GM21515 (cell line): ENCODE measurements around the gene XRCC1.
A peak's percentile ranks its signal among the peaks of the same experiment; 100 is the strongest.
"Not testable (repeated sequence)": the region's sequence is repeated elsewhere in the genome, so short reads cannot be mapped to it uniquely, and the experiment has no call there.

ENCODE experiments used
- ATAC-seq: cut with Tn5 transposase; IDR thresholded peaks from one replicate; pipeline ENCODE4 v1.9.1; 2021; ENCODE audit not compliant: unreplicated experiment

The XRCC1 gene

DNA sequence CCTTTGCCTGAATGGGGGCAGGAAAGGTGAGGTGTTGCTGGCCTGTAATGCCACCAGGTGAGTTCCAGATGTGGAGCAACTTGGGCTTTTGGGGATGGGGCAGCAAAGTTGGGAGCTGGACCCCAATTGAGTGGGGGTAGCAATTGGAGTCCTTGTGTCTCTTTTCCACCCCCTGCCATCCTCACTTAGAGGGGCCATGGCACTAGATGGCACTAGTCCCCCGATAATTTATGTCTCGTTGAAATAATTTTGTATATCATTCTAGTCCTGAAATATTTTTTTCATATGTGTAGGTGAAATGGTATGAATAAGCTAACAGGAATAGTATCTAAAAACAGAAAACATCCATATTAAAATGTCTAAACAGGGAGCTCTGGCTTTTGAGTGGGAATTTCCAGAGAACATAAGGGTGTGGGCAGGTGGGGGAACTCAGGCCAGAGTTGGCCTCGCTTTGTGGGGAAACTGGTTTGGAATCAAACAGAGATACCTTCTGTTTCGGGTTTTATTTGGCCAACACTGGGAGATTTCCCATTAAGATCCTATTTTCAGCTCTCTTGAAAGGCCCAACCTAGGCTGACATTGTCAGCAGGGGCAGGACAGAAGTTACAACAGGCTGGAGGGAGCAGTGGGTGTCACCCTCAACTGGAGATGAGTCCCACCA lies 24.4 kb upstream of the XRCC1 start:
- ATAC-seq = no peak

DNA sequence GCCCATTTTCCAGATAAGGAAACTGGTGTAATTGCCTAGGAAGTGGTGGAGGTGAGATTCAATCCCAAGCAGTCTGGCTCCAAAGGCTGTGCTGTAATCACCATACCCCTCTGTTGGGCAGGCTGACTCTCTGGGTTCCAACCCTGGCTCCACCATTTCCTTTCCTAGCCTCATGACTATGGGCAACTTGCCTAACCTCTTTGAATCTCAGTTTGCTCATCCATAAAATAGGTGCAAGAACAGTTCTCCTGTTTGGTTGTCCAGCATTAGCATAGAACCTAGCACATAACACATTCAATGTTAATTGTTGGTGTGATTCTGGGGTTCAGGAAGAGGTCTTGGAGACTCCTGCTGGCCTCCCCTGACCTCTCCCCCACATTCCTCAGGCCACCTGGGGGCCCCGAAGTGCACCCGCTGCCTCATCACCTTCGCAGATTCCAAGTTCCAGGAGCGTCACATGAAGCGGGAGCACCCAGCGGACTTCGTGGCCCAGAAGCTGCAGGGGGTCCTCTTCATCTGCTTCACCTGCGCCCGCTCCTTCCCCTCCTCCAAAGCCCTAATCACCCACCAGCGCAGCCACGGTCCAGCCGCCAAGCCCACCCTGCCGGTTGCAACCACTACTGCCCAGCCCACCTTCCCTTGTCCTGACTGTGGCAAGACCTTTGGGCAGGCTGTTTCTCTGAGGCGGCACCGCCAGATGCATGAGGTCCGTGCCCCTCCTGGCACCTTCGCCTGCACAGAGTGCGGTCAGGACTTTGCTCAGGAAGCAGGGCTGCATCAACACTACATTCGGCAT lies 23.3 kb upstream of the XRCC1 start:
- ATAC-seq = no peak

DNA sequence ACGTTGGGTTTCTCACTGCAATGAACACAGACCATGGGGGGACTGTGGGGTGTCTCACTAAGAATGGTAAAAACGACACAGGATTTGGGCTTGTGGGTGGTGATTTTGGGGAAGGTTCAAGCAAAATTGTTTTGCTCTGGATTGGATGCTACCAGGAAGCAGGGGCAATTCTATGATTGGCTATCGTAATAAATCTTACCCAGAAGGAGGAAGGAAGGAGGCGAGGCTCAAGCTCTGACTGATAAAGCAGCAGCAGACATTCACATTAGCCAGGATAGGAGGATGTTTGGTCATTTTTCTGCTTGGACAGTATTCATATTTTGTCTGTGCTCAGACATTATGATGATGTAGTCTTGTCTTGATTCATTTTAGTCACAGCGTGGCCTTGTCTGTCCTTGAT lies 22.5 kb upstream of the XRCC1 start:
- ATAC-seq = no peak

DNA sequence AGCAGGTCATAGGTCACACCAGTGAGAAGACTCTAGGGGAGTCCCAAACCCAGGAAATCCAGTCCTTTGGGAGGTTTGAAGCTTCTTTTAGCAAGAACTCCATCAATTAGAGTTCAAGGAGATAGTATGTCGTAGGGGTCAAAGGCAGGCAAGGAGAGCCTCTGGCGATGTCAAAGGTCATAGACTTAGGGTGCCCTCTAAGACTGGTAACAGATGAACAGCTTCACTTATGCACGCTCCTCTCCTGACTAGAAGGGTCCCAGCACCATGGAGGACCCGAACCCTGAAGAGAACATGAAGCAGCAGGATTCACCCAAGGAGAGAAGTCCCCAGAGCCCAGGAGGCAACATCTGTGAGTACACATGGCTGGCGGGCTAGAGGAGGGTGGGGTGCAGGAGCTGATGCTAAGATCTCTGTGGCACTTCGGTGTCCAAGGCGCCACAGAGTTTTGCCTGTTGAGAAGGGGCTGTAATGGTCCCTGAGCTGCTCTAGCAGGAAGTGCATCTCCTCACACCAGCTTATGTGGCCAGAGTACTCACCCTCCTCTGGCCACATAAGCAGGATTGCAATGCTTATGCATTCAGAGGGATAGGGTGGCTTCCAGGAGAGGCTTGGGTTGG lies 21.6 kb upstream of the XRCC1 start:
- ATAC-seq = no peak

DNA sequence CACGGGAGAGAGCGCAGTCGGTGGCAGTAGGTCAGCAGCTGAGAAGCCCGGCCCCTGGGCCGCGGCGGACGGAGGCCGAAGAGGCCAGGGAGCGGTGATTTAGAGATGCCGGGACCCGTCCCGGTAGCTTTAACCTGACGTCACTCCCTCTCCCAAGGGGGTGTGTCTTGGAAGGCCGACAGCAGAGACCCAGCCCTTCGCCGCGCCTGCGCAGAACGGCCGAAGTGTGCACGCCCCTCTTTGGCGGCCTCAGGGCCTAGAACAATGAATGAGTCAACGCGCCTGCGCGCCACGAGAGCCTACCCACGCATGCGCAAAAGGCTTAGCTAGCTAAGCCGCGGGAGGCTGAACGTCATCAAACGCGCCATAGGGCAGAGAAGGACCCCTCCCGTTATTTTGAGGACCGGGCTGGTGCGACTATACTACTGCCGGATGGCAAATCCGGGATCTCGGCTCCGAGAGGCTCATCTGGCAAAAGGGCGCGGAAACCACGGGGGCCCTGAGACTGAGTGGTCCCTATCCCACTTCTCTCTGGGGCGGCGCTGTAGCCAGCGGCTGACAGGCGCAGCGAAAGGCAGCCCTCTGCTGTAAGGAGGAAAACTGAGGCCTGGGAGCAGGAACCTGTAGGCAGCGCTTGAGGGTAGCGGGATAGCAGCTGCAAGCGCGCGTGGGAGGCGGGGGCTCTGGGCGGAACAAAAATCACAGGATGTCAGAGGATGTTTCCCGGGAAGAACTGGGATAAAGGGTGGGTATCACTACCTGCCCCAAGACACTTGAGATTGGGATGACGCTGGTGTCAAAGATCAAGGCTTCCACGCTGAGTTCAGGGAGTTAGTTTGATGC lies 20.9 kb upstream of the XRCC1 start, which contains the start of the genes IRGQ and ZNF576:
Gene IRGQ (minus strand): TSS at position 136 of the 843 bp plus-strand sequence. CDS start 796 bp downstream, outside the sequence.
Gene ZNF576 (plus strand): TSS at position 597 of the 843 bp plus-strand sequence. CDS start 514 bp downstream, outside the sequence.
- peak; percentile 65 for ATAC-seq

DNA sequence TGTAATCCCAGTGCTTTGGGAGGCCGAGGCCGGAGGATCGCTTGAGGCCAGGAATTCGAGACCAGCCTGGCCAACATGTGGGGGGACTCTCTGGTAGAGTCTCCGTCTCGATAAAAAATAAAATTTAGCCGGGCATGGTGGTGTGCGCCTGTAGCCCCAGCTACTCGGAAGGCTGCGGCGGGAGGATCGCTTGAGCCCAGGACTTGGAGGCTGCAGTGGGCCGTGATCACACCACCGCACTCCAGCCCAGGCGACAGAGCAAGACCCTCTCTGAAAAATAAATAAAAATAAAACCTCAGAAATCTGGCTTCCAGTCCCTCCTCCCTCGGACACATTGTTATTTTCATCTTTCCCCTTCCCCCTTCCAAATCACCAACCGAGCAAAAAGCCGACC lies 20.3 kb upstream of the XRCC1 start:
- ATAC-seq = peak; percentile 7

DNA sequence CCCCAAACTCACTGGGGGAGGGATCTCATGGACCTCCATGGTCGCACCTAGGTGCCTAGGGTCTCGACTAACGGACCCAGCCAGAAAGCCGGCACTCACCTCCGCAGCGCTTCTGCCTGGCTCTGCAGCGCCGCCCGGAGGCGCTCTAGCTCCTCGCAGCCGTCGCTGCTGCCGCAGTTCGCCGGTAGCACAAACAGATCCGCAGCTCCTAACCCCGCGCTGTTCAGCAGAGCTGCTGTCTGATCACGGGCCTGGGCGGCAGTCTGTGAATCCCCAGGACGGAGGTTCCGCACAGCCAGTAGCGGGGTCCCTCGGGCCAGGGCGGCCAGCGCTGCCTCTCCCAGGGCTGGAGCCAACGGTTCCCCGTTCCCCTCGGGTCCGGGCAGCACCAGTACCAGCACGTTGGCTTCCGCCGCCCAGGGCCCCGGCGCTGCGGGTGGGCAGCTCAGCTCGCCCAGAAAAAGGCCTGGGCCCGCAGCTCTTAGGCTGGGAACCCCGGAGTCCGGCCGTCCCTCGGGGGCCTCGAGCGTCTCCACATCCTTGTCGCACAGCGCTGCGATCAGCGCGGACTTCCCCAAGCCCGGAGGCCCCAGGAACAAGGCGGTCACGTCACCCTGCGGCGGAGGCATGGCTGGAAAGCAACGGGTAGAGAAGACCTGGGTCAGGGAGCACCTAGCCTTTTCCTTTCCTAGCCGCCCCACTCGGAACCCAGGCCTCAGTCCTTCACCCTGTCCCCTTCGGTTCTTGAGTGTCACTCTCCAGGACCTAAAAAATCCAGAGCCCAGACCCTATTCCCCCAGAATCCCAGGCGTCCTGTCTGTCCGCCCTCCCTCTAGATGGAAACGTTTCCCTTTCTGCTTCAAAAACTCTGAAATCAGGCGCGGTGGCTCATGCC lies 19.6 kb upstream of the XRCC1 start:
- no peak for ATAC-seq

DNA sequence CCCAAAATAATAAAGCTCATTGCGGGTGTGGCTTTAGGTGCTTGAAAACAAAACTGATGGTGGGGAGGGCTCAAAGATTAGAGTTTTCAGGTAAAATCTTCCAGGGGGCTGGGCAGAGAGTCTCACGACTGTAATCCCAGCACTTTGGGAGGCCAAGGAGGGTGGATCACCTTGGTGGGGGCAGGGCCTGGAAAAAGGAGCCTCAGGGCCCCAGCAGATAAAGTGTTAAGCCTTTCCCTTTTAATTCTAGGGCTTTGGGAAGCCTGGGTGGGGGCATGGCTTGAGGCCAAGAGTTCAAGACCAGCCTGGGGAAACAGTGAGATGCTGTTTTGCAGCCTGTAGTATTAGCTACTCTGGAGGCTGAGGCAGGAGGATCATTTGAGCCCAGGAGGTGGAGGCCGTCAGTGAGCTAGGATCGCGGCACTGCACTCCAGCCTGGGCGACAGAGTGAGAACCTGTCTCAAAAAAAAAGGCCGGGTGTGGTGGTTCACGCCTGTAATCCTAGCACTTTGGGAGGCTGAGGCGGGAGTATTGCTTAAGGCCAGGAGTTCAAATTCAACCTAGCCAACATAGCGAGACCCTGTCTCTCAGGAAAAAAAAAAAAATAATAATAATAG lies 18.9 kb upstream of the XRCC1 start:
- ATAC-seq = no peak

DNA sequence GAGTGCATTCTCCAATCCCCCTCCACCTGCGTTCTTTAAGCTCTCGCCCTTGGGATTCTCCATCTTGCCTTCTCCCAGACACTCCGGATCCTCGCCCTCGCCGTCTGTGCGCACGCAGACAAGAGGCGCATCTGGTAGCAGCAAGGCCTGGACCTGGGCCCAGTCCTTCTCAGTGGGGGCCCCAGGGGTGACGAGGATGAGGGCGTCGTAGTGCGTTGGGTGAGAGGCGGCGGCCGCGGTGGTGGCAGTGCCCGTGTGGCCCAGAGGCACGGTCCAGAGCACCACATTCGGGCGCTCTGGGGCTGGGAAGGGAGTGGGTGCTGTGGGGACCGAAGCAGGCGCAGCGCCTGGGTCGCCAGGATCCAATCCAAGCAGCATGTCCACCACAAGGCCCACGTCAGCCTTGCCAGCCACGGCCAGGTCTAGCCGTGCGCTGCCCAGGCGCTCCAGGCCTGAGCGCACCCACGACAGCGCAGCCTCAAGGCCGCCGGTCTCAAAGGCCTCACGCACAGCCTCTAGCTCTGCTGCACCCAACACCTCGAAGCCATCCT lies 17.5 kb upstream of the XRCC1 start:
- no peak for ATAC-seq

DNA sequence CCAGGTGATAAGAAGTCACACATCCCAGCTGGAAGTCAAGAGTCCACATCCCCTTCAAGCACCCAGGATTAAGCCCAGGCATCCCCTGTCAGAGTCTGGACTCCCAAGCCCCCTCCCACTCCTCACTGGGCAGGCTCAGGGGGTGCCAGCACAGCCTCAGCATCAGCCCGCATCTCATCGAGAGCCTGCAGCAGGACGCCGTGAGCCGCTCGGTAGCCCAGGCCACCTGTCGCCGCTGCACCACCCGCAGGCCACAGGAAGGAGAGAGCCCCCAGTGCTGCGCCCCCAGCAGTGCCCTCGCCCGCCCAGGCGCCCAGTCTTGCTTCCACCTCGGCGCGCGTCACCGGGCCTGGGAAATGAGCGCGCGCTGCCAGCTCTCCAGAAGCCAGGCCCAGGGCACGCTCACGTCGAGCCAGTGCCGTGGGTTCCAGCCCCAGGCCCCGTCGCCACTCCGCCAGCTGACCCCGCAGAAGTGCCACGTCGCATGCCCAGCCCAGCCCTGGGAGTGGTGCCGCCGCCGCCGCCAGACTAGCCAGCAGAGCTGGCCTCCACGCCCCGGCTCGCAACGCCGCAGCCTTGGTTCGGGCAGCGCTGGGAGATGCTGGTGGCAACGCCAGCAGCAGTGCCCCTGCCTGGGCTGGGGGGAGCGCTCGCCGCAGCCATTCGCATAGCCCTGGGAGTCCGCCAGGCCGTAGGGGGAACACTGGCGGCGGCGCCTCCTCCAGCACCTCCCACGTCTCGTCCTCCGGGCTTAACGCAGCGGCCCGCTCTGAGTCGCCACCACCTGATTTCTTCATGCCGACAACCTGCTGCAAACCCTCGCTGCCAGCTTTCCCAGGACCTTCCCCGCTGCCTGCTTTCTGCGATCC lies 16.8 kb upstream of the XRCC1 start:
- ATAC-seq = no peak

DNA sequence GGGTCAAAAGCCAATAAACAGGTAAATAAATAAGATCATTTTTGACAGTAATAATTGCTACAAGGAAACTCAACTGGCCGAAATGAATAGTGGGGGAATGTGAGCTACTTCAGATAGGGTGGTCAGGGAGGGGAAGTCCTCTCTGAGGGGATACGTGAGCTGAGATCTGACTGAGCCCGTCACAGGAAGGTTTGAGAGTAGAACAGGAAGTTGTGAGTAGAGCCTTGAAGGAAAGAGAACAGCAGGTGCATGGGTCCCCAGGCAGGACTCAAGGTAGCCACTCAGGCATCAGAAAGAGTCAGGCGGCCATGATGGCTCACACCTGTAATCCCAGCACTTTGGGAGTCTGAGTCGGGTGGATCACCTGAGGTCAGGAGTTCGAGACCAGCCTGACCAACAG lies 14.4 kb upstream of the XRCC1 start:
- no peak for ATAC-seq

DNA sequence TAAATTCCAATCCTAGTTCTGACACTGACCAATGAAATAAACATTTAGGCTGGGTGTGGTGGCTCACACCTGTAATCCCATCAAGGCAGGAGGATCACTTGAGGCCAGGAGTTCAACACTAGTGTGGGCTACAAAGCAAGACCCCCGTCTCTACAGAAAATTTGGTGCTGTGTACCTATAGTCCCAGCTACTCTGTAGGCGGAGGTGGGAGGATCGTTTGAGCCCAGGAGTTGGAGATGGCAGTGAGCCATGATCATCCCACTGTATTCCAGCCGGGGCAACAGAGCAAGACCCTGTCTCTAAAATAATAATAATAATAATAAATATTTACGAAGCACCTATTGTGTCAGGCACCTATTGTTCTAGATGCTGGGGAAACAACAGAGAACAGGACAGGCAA lies 13.9 kb upstream of the XRCC1 start:
- no peak for ATAC-seq

DNA sequence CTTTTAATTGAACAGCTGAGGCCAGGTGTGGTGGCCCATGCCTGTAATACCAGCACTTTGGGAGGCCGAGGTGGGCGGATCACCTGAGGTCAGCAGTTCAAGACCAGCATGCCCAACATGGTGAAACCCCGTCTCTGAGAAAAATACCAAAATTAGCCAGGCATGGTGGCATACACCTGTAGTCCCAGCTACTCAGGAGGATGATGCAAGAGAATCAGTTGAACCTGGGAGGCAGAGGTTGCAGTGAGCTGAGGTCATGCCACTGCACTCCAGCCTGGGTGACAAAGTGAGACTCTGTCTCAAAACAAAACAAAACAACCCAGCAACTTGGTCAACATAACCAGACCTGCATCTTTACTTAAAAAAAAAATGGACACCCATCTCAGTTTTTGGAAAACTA lies 11.7 kb upstream of the XRCC1 start:
- not testable (repeated sequence) for ATAC-seq

DNA sequence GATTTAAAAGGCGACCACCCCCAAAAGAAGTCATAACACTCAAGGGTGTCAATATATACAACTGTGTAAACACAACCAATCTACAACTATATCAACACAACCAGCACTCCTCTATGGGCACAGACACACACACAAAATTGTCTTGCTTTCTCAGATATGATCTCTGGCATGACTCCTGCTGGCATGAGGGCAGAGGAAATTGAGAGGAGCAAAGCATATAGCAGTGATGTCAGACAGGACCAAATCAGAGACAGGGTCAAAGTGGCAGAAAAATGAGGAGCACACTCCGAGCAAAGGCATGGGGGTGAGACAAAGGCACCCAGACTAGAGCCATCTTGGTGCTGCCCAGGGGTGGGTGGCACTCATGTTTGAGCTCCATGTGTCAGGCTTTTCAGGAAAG lies 11.0 kb upstream of the XRCC1 start:
- ATAC-seq = no peak

DNA sequence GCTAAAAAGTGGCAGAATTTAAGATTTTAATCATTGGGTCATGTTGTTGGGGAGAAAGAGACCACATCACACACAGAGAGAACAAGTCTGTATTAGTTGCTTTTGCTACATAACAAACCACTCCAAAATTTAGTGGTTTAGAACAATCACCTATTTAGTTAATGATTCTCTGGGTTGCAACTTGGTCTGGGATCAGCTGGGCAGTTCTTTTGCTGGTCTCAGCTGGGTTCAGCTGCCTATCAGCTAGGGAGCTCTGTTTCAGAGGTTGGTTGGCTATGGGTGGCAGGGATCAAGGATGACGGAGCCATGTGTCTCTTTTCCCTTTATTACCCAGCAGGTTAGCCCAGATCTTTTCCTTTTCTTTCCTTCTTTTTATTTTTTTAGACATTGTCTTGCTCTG lies 9.2 kb upstream of the XRCC1 start:
- ATAC-seq = no peak

DNA sequence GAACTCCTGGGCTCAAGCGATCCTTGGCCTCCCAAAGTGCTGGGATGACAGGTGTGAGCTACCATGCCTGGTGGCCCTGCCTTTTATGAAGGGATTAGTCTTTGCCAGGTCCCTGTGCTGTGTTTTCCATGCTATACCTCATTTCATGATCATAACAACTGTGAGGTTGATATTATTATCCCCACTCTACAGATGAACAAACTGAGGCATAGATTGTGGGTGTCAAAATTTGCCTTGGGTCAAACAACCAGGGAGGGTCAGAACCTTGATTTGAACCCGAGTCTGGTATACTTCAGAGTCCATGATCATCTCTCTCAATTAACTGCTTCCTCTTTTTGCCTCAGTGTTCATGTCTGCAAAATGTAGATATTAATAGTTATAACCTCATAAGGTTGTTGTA lies 7.2 kb upstream of the XRCC1 start:
- ATAC-seq = no peak

DNA sequence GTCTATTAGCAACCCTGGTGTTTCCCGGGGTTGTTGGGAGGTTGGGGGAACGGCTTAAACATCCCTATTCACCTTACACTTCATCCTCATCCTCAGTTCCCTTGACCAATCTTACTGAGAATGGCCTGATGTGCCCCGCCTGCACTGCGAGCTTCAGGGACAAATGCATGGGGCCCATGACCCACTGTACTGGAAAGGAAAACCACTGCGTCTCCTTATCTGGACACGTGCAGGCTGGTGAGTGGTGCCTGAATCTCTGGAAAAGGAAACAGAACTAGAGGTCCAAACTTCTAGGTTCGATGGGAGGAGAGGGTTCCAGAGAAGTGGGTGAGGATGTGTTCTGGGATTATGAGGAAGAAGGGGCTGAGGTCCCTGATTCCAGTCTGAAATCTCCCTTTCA lies 6.1 kb upstream of the XRCC1 start:
- ATAC-seq = no peak

DNA sequence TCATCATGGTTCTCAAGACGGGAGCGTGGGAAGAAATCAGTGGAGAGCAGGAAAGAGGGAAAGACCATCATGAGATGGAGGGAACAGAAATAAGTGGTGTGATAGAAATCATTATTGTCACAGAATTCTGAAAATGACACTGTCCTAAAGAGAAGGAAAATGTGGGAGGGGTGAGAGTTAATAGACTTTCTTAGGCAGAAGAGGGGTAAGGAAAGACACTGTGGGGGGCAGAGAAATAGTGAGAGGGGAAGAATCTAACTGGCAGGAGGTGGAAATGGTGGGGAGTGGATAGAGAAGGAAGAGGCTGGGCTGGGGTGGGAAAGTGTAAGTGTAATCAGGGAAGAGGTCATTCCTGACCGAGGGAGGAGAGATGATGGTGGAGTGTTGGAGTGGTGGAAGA lies 3.5 kb upstream of the XRCC1 start:
- ATAC-seq = no peak
